Nephron progenitor cell (in vitro differentiated cells): ENCODE data around the gene THAP6.
"Not testable (repeated sequence)": the region's sequence is repeated elsewhere in the genome, so short reads cannot be mapped to it uniquely, and the experiment has no call there.

Source experiments
- DNase-seq: peaks from one replicate; pipeline ENCODE4 v3.0.0; 2021
- H3K27ac Mint-ChIP-seq: 2 replicates; pipeline ENCODE4 v1.8.0; 2021; ENCODE audit warnings: mild to moderate bottlenecking, moderate library complexity, mixed read lengths
- H3K27me3 Mint-ChIP-seq: 2 replicates; pipeline ENCODE4 v1.8.0; 2021; ENCODE audit warnings: mild to moderate bottlenecking, low read depth, mixed read lengths; ENCODE audit not compliant: poor library complexity
- H3K36me3 Mint-ChIP-seq: 2 replicates; pipeline ENCODE4 v1.8.0; 2021; ENCODE audit warnings: low read depth, mixed read lengths
- H3K4me1 Mint-ChIP-seq: 2 replicates; pipeline ENCODE4 v1.8.0; 2021; ENCODE audit warnings: mixed read lengths
- H3K4me3 Mint-ChIP-seq: 2 replicates; pipeline ENCODE4 v1.8.0; 2021; ENCODE audit warnings: mild to moderate bottlenecking, moderate library complexity, mixed read lengths
- H3K9me3 Mint-ChIP-seq: 2 replicates; pipeline ENCODE4 v1.8.0; 2021; ENCODE audit warnings: mild to moderate bottlenecking, moderate library complexity, mixed read lengths
- TF ChIP-seq, protein P1 (sequence below): fragments of 200-600 bp; sonication (generic); IDR thresholded peaks from 2 replicates; pipeline ENCODE4 v1.5.0; 2021; ENCODE audit warnings: antibody characterized with exemption

THAP6 gene

DNA sequence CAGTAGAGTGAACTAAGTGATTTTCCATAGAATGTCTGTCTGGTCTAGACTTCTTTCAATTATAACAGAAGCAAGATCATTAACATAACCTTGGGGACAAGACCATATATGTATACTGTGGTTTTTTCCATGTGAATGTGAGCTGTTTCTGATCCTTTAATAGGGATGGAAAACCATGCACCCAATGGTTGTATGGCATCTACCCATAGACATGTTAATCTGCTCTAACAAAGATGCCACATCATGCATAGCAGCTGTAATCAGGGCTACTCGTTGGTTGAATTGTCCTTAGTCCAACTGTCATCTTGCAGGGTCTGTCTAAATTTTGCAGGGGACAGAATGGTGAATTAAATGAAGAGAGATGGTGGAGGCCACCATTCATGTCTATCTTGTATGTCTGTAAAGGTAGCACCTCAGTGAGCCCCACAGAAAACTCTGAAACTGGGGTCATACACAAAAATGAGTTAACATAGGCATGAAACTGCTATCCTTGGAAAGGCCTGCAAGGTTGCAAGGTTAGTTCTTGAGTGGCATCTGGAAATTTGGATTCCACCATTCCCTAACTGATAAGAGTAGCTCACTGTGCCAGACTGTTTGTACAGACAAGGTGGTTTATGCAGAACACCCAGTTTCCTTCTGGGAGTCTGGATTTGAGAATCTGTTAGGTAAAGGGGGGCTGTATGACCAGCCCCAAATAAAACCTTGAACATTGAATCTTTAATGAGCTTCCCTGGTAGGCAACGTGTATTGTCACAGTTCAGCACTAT is 16.5 kb downstream of the THAP6 start:
- Mint-ChIP-seq H3K4me1 (no peaks in the 10 kb centered on the region), H3K9me3 (peaks cover 42% of the 10 kb centered on the region), H3K36me3 (peaks cover 96% of the 10 kb centered on the region), H3K27ac (no peak overlapping the region), H3K4me3 (no peak overlapping the region), H3K27me3 (no peaks in the 10 kb centered on the region)
- TF ChIP-seq, protein P1, sequence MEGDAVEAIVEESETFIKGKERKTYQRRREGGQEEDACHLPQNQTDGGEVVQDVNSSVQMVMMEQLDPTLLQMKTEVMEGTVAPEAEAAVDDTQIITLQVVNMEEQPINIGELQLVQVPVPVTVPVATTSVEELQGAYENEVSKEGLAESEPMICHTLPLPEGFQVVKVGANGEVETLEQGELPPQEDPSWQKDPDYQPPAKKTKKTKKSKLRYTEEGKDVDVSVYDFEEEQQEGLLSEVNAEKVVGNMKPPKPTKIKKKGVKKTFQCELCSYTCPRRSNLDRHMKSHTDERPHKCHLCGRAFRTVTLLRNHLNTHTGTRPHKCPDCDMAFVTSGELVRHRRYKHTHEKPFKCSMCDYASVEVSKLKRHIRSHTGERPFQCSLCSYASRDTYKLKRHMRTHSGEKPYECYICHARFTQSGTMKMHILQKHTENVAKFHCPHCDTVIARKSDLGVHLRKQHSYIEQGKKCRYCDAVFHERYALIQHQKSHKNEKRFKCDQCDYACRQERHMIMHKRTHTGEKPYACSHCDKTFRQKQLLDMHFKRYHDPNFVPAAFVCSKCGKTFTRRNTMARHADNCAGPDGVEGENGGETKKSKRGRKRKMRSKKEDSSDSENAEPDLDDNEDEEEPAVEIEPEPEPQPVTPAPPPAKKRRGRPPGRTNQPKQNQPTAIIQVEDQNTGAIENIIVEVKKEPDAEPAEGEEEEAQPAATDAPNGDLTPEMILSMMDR, result no peak
- no peak for DNase-seq

- peak overlapping the region; percentile 59 for H3K27ac Mint-ChIP-seq
- H3K36me3 Mint-ChIP-seq, result peaks cover 92% of the 10 kb centered on the region
- H3K4me3 Mint-ChIP-seq, H3K27me3 Mint-ChIP-seq, H3K4me1 Mint-ChIP-seq, DNase-seq: not testable (repeated sequence)
- H3K9me3 Mint-ChIP-seq, result peaks cover 46% of the 10 kb centered on the region
Measured at GRCh38 chr4:75531536-75532143, 17.4 kb downstream of the THAP6 start.

- Mint-ChIP-seq H3K36me3 (peaks cover 94% of the 10 kb centered on the region), H3K9me3 (peaks cover 54% of the 10 kb centered on the region)
- H3K4me3 Mint-ChIP-seq, H3K4me1 Mint-ChIP-seq, DNase-seq, H3K27ac Mint-ChIP-seq, H3K27me3 Mint-ChIP-seq: not testable (repeated sequence)
Measured at GRCh38 chr4:75533339-75533887, 19.1 kb downstream of the THAP6 start.

DNA sequence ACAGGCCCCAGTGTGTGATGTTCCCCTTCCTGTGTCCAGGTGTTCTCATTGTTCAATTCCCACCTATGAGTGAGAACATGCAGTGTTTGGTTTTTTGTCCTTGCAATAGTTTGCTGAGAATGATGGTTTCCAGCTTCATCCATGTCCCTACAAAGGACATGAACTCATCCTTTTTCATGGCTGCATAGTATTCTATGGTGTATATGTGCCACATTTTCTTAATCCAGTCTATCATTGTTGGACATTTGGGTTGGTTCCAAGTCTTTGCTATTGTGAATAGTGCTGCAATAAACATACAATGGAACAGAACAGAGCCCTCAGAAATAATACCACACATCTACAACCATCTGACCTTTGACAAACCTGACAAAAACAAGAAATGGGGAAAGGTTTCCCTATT is 19.7 kb downstream of the THAP6 start:
- DNase-seq, H3K4me3 Mint-ChIP-seq, H3K27ac Mint-ChIP-seq, H3K4me1 Mint-ChIP-seq, H3K27me3 Mint-ChIP-seq: not testable (repeated sequence)
- peaks cover 96% of the 10 kb centered on the region for H3K36me3 Mint-ChIP-seq
- peaks cover 54% of the 10 kb centered on the region for H3K9me3 Mint-ChIP-seq

DNA sequence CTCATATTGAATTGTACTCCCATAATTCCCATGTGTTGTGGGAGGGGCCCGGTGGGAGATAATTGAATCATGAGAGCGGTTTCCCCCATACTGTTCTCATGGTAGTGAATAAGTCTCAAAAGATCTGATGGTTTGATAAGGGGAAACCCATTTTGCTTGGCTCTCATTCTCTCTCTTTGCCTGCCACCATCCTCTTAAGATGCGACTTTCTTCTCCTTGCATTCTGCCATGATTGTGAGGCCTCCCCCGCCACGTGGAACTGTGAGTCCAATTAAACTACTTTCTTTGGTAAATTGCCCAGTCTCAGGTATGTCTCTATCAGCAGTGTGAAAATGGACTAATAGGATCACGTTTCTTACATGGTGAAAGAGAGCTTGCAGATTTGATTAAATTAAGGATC is 23.0 kb downstream of the THAP6 start:
- Mint-ChIP-seq H3K36me3 (peaks cover 86% of the 10 kb centered on the region), H3K9me3 (peaks cover 42% of the 10 kb centered on the region)
- H3K27me3 Mint-ChIP-seq, result not testable (repeated sequence)

GRCh38 chr4:75542824-75543223 is 28.6 kb downstream of the THAP6 start:
- no peak for DNase-seq
- no peaks in the 10 kb centered on the region for H3K27me3 Mint-ChIP-seq
- TF ChIP-seq, protein P1, result no peak
- no peak overlapping the region for H3K4me3 Mint-ChIP-seq
- no peaks in the 10 kb centered on the region for H3K4me1 Mint-ChIP-seq
- H3K9me3 Mint-ChIP-seq, result no peaks in the 10 kb centered on the region
- H3K36me3 Mint-ChIP-seq, result peaks cover 58% of the 10 kb centered on the region
- no peak overlapping the region for H3K27ac Mint-ChIP-seq

More for the DNA sequence above, 23.0 kb downstream of the THAP6 start:
- not testable (repeated sequence) for H3K4me1 Mint-ChIP-seq, H3K27ac Mint-ChIP-seq, DNase-seq, H3K4me3 Mint-ChIP-seq

GRCh38 chr4:75544220-75544619 is 29.9 kb downstream of the THAP6 start:
- peaks cover 50% of the 10 kb centered on the region for H3K36me3 Mint-ChIP-seq
- not testable (repeated sequence) for H3K27me3 Mint-ChIP-seq, H3K27ac Mint-ChIP-seq, H3K9me3 Mint-ChIP-seq, H3K4me3 Mint-ChIP-seq, DNase-seq, H3K4me1 Mint-ChIP-seq

GRCh38 chr4:75544870-75545269 is 30.6 kb downstream of the THAP6 start:
- TF ChIP-seq, protein P1, result no peak
- Mint-ChIP-seq H3K36me3 (peaks cover 44% of the 10 kb centered on the region), H3K4me1 (peaks cover 11% of the 10 kb centered on the region), H3K4me3 (no peak overlapping the region), H3K27me3 (no peaks in the 10 kb centered on the region), H3K9me3 (no peaks in the 10 kb centered on the region), H3K27ac (no peak overlapping the region)
- no peak for DNase-seq
